GM04504 (cell line): ENCODE measurements around the gene SLC2A3.
A peak's percentile ranks its signal among the peaks of the same experiment; 100 is the strongest.
"Not testable (repeated sequence)": the region's sequence is repeated elsewhere in the genome, so short reads cannot be mapped to it uniquely, and the experiment has no call there.

ENCODE experiments used
- DNase-seq: peaks from one replicate; pipeline ENCODE4 v3.0.0-alpha.2; 2012; ENCODE audit warnings: low read depth

The SLC2A3 gene

DNA sequence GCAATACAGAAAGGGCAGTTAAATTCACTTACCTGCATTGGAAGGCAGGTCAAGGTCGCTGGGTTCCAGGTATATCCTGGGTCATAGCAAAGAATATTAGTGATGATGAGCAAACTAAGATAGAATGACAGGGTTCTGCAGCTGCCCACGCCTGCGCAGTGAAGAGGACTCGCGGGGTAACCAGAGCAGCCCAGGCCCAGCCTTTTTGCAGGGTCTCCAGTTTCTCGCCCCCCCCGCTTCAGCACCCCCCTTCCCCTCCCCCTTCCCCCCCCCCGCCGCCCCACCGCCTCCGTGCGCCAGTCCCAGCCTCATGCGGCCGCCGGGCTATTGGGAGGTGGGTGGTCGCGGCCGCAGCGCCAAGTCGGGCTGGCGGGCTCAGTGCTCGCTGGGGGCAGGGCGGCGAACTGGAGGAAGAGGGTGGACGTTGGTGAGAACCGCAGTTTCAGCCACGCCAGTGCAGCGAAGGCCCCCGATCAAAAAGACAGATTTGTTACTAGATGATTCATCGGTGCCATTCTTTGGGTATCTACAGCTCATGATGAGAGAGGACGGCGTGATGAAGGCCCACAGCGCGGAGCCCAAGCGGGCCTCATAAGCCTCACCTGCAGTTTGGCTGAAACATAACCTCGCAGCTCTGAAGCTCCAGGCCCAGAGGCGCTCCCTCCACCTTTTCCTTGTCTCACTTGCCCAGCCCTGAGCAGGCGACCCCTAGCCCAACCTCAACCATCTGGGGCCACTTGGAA, 20.2 kb downstream of the SLC2A3 start:
- DNase-seq = no peak

DNA sequence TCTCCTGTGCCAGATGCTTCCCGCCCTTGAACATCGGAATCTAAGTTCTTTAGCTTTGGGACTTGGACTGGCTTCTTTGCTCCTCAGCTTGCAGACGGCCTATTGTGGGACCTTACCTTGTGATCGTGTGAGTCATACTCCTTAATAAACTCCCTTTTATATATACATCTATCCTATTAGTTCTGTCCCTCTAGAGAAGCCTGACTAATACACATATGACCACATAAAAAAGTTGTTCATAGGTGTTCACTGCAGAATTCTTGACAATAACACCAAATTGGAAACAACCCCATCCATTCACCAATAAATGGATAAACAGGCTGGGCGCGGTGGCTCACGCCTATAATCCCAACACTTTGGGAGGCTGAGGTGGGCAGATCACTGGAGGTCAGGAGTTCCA, 25.9 kb downstream of the SLC2A3 start:
- DNase-seq = not testable (repeated sequence)

GRCh38 chr12:7907009-7907408, 29.0 kb downstream of the SLC2A3 start:
- peak; percentile 10 for DNase-seq

- not testable (repeated sequence) for DNase-seq
These were observed 29.7 kb downstream of the SLC2A3 start for GRCh38 chr12:7906303-7906702.

DNA sequence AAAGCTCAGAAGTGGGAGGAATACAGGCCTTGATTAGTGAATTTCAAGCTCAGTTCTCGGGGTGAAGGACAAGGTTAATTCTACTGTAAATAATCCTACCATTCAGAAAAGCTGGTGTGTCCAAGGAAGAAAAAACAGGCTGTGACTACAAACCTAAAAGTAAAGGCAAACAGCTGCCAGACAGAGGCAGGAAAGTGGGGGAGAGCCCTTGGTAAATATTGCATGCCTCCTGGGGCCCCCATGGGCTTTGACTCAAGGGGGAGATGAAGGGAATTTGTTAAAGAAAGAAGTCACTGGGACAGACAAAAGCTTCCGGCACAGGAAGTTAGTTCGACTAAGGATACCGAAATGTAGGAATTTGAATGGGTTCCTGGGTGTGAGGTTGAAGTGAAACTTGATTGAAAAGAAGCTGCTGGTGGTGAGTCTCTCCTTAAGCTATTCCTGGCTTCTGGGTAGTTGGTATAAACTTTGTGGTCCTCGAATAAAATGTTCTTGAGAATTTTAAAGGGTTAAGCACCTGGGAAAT, 30.3 kb downstream of the SLC2A3 start:
- not testable (repeated sequence) for DNase-seq

DNA sequence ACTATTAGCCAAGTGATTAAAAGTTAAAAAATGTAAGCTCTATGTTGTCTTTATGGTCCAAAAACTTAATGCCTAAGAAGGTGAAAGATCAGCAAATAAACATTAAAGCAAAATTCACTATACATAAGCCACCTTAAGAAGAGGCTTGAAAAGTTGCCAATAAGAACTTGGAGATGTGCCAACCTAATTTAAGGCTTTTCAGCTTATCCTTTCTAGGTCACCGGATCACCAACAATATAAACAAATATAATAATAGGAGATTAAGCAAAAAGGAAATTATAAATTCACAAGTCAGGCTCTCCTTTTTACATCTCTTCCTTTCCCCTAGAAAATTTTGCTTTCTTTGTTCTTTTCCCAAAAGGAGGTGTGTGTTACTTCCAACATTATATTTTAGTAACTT, 30.9 kb downstream of the SLC2A3 start:
- DNase-seq = no peak

- DNase-seq = not testable (repeated sequence)
These were observed 33.6 kb downstream of the SLC2A3 start for GRCh38 chr12:7902416-7902815.

DNA sequence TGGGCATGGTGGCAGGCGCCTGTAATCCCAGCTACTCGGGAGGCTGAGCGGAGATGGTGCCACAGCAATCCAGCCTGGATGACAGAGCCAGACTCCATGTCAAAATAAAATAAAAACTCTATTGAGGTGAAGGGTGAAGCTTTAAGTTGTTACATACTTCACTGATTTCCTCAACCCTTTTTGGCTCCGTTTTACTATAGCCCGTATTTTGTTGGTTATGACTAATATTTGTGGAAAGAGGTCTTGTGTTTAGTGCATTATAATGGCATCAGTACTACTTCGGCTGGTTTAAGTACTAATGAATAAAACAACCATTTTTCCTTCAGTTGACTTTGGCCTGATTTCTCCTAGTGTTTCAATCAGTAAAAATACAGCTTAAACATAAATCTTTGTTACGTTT, 36.2 kb downstream of the SLC2A3 start:
- no peak for DNase-seq

DNA sequence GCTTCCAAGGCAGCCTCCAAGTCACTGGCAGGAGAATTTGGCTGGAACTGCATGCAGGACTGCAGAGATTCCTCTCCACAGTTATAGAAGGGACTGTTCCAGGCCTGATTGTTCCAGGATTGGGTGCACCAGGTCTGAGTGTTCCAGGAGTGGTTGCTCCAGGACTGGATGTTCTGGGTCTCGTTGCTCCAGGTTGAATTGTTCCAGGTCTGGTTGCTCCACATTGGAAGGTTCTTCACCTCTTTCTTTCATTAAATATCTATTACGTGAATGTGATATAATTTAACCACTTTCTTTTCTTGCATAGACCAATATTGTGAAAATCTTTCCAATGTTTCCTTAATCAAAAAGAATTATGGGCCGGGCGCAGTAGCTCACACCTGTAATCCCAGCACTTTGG, 39.3 kb downstream of the SLC2A3 start:
- DNase-seq = not testable (repeated sequence)

DNA sequence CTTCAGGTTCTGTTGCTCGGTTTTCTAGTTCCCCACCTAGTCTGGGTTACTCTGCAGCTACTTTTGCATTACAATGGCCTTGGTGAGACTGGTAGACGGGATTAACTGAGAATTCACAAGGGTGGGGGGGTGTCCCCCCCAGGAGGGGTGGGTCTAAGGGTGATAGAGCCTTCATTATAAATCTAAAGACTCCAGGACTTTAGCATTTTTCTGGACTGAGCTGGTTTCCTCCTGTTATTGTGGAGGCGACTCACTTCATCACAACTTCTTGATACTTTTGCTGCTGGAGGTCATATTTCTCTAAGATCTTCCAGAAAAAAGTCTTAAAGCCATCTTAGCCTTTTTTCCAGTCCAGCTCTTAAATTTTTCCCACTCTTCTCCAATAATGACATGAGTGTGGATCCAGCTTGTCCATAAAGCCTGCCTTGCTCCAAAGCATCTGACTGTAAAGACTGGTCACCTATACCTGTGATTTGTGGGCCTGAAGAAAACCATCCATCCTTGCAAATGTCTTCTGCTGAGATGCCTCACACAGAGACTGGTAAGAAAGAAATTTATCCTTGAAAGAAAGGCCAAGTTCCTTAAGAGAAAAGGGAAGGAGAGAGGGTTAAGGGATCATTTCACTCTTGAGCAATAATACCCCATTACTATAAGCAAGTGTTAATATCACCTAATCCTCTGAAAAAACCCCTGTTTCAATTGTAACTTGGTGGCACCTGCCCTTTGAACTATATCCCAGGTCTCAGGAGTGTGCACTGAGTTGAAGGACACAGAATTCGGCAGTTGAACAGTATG, 43.6 kb downstream of the SLC2A3 start:
- no peak for DNase-seq

- no peak for DNase-seq
These were observed 51.3 kb downstream of the SLC2A3 start for GRCh38 chr12:7884689-7885088.

DNA sequence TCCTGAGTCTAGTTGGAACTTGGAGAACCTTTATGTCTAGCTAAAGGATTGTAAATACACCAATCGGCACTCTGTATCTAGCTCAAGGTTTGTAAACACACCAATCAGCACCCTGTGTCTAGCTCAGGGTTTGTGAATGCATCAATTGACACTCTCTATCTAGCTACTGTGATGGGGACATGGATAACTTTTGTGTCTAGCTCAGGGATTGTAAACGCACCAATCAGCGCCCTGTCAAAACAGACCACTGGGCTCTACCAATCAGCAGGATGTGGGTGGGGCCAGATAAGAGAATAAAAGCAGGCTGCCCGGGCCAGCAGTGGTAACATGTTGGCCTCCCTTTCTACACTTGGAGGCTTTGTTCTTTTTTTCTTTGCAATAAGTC, 54.3 kb downstream of the SLC2A3 start:
- DNase-seq = not testable (repeated sequence)

DNA sequence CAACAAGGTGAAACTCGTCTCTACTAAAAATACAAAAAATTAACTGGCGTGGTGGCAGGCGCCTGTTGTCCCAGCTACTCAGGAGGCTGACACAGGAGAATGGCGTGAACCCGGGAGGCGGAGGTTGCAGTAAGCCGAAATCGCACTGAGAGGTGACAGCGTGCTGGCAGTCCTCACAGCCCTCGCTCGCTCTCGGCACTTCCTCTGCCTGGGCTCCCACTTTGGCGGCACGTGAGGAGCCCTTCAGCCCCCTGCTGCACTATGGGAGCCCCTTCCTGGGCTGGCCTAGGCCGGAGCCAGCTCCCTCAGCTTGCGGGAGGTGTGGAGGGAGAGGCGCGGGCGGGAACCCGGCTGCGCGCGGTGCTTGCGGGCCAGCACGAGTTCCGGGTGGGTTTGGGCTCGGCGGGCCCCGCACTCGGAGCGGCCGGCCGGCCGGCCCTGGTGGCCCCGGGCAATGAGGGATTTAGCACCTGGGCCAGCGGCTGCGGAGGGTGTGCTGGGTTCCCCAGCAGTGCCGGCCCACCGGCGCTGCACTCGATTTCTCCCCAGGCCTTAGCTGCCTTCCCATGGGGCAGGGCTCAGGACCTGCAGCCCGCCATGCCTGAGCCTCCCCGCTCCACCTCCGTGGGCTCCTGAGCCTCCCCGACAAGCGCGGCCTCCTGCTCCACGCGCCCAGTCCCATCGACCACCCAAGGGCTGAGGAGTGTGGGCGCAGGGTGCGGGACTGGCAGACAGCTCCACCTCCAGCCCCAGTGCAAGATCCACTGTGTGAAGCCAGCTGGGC, 54.8 kb downstream of the SLC2A3 start:
- not testable (repeated sequence) for DNase-seq

- DNase-seq = no peak
These were observed 56.7 kb downstream of the SLC2A3 start for GRCh38 chr12:7879246-7879645.

DNA sequence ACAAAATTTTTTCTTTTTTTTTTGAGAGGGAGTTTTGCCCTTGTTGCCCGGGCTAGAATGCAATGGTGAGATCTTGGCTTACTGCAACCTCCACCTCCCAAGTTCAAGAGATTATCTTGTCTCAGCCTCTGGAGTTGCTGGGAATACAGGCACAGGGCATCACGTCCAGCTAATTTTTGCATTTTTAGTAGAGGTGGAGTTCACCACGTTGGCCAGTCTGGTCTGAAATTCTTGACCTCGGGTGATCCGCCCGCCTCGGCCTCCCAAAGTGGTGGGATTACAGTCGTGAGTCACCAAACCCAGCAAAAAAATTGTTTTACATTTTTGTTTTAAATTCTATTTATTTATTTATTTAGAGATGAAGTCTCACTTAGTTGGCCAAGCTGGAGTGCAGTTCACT, 58.6 kb downstream of the SLC2A3 start:
- no peak for DNase-seq

DNA sequence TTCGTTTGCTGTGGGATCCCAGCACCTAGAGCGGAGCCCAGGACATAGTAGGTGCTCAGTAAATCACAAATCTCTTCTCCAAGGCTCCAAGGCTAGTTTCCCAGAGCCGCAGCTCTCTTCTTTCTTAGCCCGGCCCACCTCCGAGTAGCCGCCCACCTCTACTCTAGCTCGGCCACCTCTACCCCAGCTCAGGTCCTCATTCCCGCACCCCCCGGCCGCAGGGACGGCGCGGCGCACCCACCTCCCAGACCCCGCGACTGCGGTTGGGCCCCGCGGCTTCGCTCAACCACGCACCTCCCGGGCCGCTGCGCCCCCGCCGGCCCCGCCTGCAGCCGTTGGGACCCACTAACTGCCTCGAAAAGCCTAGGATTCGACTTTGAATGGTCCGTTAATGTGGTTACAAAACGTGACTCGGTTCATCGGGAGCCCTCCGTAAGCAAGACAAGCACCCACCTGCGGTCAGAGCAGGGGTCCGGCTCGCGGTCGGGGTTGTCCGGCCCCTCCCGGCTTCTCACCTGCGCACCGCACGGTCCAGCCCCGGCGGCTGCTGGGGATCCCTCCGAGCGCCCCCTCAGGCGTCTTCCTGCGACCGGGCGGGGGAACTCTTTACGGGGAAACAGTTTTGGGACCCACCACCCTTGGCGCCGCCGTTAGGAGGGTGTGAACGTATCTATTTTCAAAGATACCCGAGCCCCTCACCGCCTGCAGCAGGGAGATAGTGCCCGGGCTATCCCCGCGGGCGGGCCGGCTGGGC, 63.2 kb downstream of the SLC2A3 start, which contains the start of gene SLC2A14:
Gene SLC2A14, minus strand, starts transcription at position 350 of the 754 bp plus-strand sequence. CDS start 3,035 bp downstream, outside the sequence.
- DNase-seq = no peak

DNA sequence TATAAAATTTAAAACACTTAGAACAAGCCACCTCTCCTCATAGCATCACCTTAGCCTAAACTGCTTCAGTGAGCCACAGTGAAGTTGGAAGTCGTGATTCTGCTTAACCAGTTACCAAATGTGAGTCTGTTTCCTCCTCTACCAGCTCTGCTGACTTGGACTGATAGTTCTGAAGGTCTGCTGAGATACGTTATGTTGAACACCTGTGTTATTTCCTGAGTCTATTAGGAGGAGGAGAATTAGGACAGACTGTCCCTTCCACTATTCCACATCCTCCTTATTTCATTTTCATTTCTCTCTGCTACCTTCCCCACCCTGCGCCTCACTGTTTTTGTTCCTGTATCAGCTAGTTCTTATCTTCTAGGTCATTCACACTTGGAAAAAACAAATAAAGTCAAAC, 65.7 kb downstream of the SLC2A3 start:
- no peak for DNase-seq
